Testis (tissue), 2 donors: Measurements from ENCODE around the gene COG2.

ENCODE experiments used
- POLR2A ChIP-seq: fragments of 450-650 bp; IDR thresholded peaks from one replicate; pipeline ENCODE4 v1.6.1; 2017; ENCODE audit warnings: antibody characterized with exemption, mild to moderate bottlenecking, moderate library complexity
- TF ChIP-seq, protein P1 (sequence below), 3 experiments: fragments of 450-650 bp in 2 of 3; fragments of 200-600 bp in 1 of 3; sonication (generic) in 1 of 3; IDR thresholded peaks; one replicate each; pipeline ENCODE4 v1.5.1; 2016 to 2019; ENCODE audit warnings: antibody characterized with exemption in 3 of 3, mild to moderate bottlenecking in 2 of 3, moderate library complexity in 1 of 3

- TF ChIP-seq POLR2A = no peak
- TF ChIP-seq, protein P1, sequence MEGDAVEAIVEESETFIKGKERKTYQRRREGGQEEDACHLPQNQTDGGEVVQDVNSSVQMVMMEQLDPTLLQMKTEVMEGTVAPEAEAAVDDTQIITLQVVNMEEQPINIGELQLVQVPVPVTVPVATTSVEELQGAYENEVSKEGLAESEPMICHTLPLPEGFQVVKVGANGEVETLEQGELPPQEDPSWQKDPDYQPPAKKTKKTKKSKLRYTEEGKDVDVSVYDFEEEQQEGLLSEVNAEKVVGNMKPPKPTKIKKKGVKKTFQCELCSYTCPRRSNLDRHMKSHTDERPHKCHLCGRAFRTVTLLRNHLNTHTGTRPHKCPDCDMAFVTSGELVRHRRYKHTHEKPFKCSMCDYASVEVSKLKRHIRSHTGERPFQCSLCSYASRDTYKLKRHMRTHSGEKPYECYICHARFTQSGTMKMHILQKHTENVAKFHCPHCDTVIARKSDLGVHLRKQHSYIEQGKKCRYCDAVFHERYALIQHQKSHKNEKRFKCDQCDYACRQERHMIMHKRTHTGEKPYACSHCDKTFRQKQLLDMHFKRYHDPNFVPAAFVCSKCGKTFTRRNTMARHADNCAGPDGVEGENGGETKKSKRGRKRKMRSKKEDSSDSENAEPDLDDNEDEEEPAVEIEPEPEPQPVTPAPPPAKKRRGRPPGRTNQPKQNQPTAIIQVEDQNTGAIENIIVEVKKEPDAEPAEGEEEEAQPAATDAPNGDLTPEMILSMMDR (IDR thresholded peaks at IDR 0.05) = no peak
Measured at GRCh38 chr1:230661976-230662375, 19.7 kb downstream of the COG2 start.
